K562 (cell line): ENCODE results near the gene RCC1. TPM values are rescaled to one million over a fixed set of nuclear protein-coding genes. Genes with fewer than 3 reads are reported as not detected.
A peak's percentile ranks its signal among the peaks of the same experiment; 100 is the strongest.

Source experiments
- ARHGAP35 ChIP-seq: fragments of 450-650 bp; IDR thresholded peaks from 2 replicates; pipeline ENCODE4 v1.6.1; 2018; ENCODE audit not compliant: partially characterized antibody
- FOXO4 ChIP-seq: fragments of 450-650 bp; formaldehyde crosslinking; IDR thresholded peaks from 2 replicates; pipeline ENCODE4 v1.4.0; 2020; ENCODE audit warnings: mild to moderate bottlenecking, moderate library complexity
- FOXP1 ChIP-seq: sonication (generic); formaldehyde crosslinking; IDR thresholded peaks from 2 replicates; pipeline ENCODE4 v1.8.0; 2022; ENCODE audit warnings: mild to moderate bottlenecking, missing genetic modification reagents
- ILF3 ChIP-seq: fragments of 450-650 bp; IDR thresholded peaks from 2 replicates; pipeline ENCODE4 v1.6.1; 2018; ENCODE audit warnings: antibody characterized with exemption, mild to moderate bottlenecking, moderate library complexity, borderline replicate concordance
- IRF9 ChIP-seq: fragments of 450-650 bp; IDR thresholded peaks from 2 replicates; pipeline ENCODE4 v1.6.1; 2016; ENCODE audit warnings: missing biosample characterization, missing genetic modification characterization
- JUND ChIP-seq, 2 experiments: IDR thresholded peaks; 2 replicates in 1 of 2; 3 replicates in 1 of 2; pipeline ENCODE4 v1.6.1; 2011; ENCODE audit warnings: borderline replicate concordance in 2 of 2, low read depth in 2 of 2, low read length in 2 of 2, improper control_type of control experiment in 1 of 2, missing biosample characterization in 1 of 2, missing genetic modification characterization in 1 of 2, missing genetic modification reagents in 1 of 2
- NR2C1 ChIP-seq, 2 experiments: fragments of 450-650 bp; IDR thresholded peaks; 2 replicates each; pipeline ENCODE4 v1.6.1; 2017; ENCODE audit warnings: mild to moderate bottlenecking in 2 of 2, antibody characterized with exemption in 1 of 2, inconsistent platforms in 1 of 2, missing compliant biosample characterization in 1 of 2, missing genetic modification characterization in 1 of 2
- RFX1 ChIP-seq: fragments of 450-650 bp; IDR thresholded peaks from 2 replicates; pipeline ENCODE4 v1.6.1; 2016; ENCODE audit warnings: mild to moderate bottlenecking, moderate library complexity
- SIN3A ChIP-seq, 2 experiments: fragments of 150-350 bp in 1 of 2; IDR thresholded peaks; 2 replicates each; pipeline ENCODE4 v1.6.1; 2011 to 2016; ENCODE audit warnings: borderline replicate concordance in 2 of 2, low read depth in 2 of 2, low read length in 2 of 2, mild to moderate bottlenecking in 2 of 2, moderate library complexity in 2 of 2; ENCODE audit not compliant: control insufficient read depth in 1 of 2
- SMAD4 ChIP-seq: fragments of 250-450 bp; sonication (Bioruptor Pico); conservative IDR thresholded peaks from 2 replicates; pipeline ENCODE4 v1.8.0; 2021; ENCODE audit warnings: inconsistent platforms, mild to moderate bottlenecking, moderate library complexity
- SREBF2 ChIP-seq: sonication (generic); formaldehyde crosslinking; IDR thresholded peaks from 2 replicates; pipeline ENCODE4 v1.4.0; 2020; ENCODE audit warnings: mild to moderate bottlenecking, missing genetic modification reagents
- TCF15 ChIP-seq: fragments of 250-450 bp; sonication (Bioruptor Pico); IDR thresholded peaks from 2 replicates; pipeline ENCODE4 v1.8.0; 2022; ENCODE audit warnings: moderate library complexity, mild to moderate bottlenecking, inconsistent platforms
- TCFL5 ChIP-seq: fragments of 250-450 bp; sonication (Bioruptor Pico); conservative IDR thresholded peaks from 2 replicates; pipeline ENCODE4 v1.6.1; 2021; ENCODE audit warnings: mild to moderate bottlenecking, moderate library complexity, matching md5 sums
- THAP7 ChIP-seq: fragments of 250-450 bp; sonication (Bioruptor Pico); IDR thresholded peaks from 2 replicates; pipeline ENCODE4 v1.5.0; 2021
- TRIM28 ChIP-seq: fragments of 450-650 bp; IDR thresholded peaks from 2 replicates; pipeline ENCODE4 v1.6.1; 2017
- ZBTB12 ChIP-seq: fragments of 250-450 bp; sonication (Bioruptor Pico); IDR thresholded peaks from 2 replicates; pipeline ENCODE4 v1.4.0; 2020
- ZNF121 ChIP-seq: sonication (generic); formaldehyde crosslinking; conservative IDR thresholded peaks from 2 replicates; pipeline ENCODE4 v1.8.0; 2022; ENCODE audit warnings: missing genetic modification reagents
- ZNF253 ChIP-seq: fragments of 250-450 bp; sonication (Bioruptor Pico); conservative IDR thresholded peaks from 2 replicates; pipeline ENCODE4 v1.6.1; 2021; ENCODE audit warnings: mild to moderate bottlenecking
- ZNF436 ChIP-seq: fragments of 250-450, 450-650 bp; sonication (Bioruptor Pico); formaldehyde crosslinking; IDR thresholded peaks from 2 replicates; pipeline ENCODE4 v1.7.0; 2020; ENCODE audit warnings: mild to moderate bottlenecking
- ZNF512 ChIP-seq: IDR thresholded peaks from 2 replicates; pipeline ENCODE4 v1.6.1; 2016; ENCODE audit warnings: missing genetic modification characterization, missing compliant biosample characterization
- ZSCAN32 ChIP-seq: fragments of 450-650 bp; formaldehyde crosslinking; IDR thresholded peaks from 2 replicates; pipeline ENCODE4 v1.4.0; 2020; ENCODE audit warnings: mild to moderate bottlenecking, moderate library complexity
- polyA plus RNA-seq, 8 experiments: library from polyadenylated mRNA; depleted of rRNA in 4 of 8; stranded (reverse) in 5 of 8; unstranded in 3 of 8; fragments of >200 nt; fragmentation: Nextera tagmentation in 2 of 8; fragmentation: Illumina TruSeq in 1 of 8; extraction: Ambion mirVana in 2 of 8; extraction: Trizol in 1 of 8; gene quantifications; 2 replicates each; pipeline versions ENCODE4 v1.2.1 to v1.2.3, GENCODE V29; 2011 to 2014; ENCODE audit warnings: inconsistent platforms in 1 of 8, missing spikeins in 1 of 8
- total RNA-seq, 7 experiments: library from RNA; depleted of rRNA in 6 of 7; stranded (reverse); fragments of >200 nt in 6 of 7; fragmentation: Illumina TruSeq in 2 of 7; extraction: Trizol in 2 of 7; gene quantifications; 2 replicates each; pipeline versions ENCODE4 v1.2.1 to v1.2.3, GENCODE V29; 2011 to 2021; ENCODE audit warnings: low replicate concordance in 1 of 7

The RCC1 gene
- total and polyA plus RNA-seq, 9 of the 15 experiments (the other 6 are each of a cell fraction or from before 2014, with no cell fraction given): 16.4 to 202 (median 107) TPM

GRCh38 chr1:28509705-28510272 lies 3.9 kb downstream of the RCC1 start (continued):
- no peak; the same call in 1 of the 2 replicates for TF ChIP-seq FOXP1
- TF ChIP-seq RFX1: no peak; the same call in 1 of the 2 replicates
- TF ChIP-seq TCF15 (CRISPR knock-in tag): 0 out of 2 replicates have a peak, but pooled peaks have one; percentile 5
- 0 out of 2 replicates have a peak, but pooled peaks have one; percentile 6 for TF ChIP-seq NR2C1 (IDR thresholded peaks at IDR 0.05)
- TF ChIP-seq NR2C1 (tag; IDR thresholded peaks at IDR 0.05): no peak
- TF ChIP-seq SMAD4 (CRISPR knock-in tag): no peak
- TF ChIP-seq ARHGAP35: peak; percentile 80
- TF ChIP-seq ZNF512 (tag): no peak
- no peak for TF ChIP-seq SREBF2 (CRISPR knock-in tag)
- no peak for TF ChIP-seq ZNF121 (CRISPR knock-in tag)
- peak; percentile 81; the same call in 1 of the 2 replicates for TF ChIP-seq ILF3
- no peak for TF ChIP-seq ZBTB12
- TF ChIP-seq FOXO4 (CRISPR knock-in tag): 0 out of 2 replicates have a peak, but pooled peaks have one; percentile 10
- TF ChIP-seq TRIM28: no peak
- TF ChIP-seq IRF9 (tag): no peak
- TF ChIP-seq JUND (IDR thresholded peaks at IDR 0.05; ENCODE audit: borderline replicate concordance, low read depth, low read length): no peak
- 0 out of 3 replicates have a peak, but pooled peaks have one; percentile 24 for TF ChIP-seq JUND (tag; IDR thresholded peaks at IDR 0.05; ENCODE audit: borderline replicate concordance, low read depth, low read length)
- TF ChIP-seq TCFL5 (CRISPR knock-in tag): 0 out of 2 replicates have a peak, but pooled peaks have one; percentile 10
- TF ChIP-seq ZSCAN32 (CRISPR knock-in tag): no peak
- TF ChIP-seq ZNF436 (CRISPR knock-in tag): 0 out of 2 replicates have a peak, but pooled peaks have one; percentile 2
- peak in 1 of 2 experiments; percentile 92; a peak in 2 of 4 replicates for TF ChIP-seq SIN3A (IDR thresholded peaks at IDR 0.05; ENCODE audit: borderline replicate concordance in 2 of 2, control insufficient read depth in 1 of 2, low read depth in 2 of 2, low read length in 2 of 2)
- peak; percentile 94 for TF ChIP-seq ZNF253 (CRISPR knock-in tag)
- TF ChIP-seq THAP7 (CRISPR knock-in tag): peak; percentile 88; the same call in 1 of the 2 replicates
